Nephron (organoid): ENCODE results near the gene NCAPD3.
"Not testable (repeated sequence)": the region's sequence is repeated elsewhere in the genome, so short reads cannot be mapped to it uniquely, and the experiment has no call there.

Experiments
- H3K27ac Mint-ChIP-seq, 3 experiments: 2 replicates each; pipeline ENCODE4 v1.8.0; 2020; ENCODE audit warnings: mixed read lengths in 3 of 3, mild to moderate bottlenecking in 2 of 3, moderate library complexity in 1 of 3
- H3K27me3 Mint-ChIP-seq: 2 replicates; pipeline ENCODE4 v1.8.0; 2021; ENCODE audit warnings: low read depth, mild to moderate bottlenecking, moderate library complexity, mixed read lengths
- H3K36me3 Mint-ChIP-seq: 2 replicates; pipeline ENCODE4 v1.8.0; 2020; ENCODE audit warnings: low read depth, mixed read lengths
- H3K4me1 Mint-ChIP-seq: 2 replicates; pipeline ENCODE4 v1.8.0; 2020; ENCODE audit warnings: mixed read lengths
- H3K4me3 Mint-ChIP-seq, 3 experiments: 2 replicates each; pipeline ENCODE4 v1.8.0; 2020; ENCODE audit warnings: mild to moderate bottlenecking in 3 of 3, mixed read lengths in 3 of 3, moderate library complexity in 2 of 3
- H3K9me3 Mint-ChIP-seq: 2 replicates; pipeline ENCODE4 v1.8.0; 2020; ENCODE audit warnings: mixed read lengths
- TF ChIP-seq, protein P1 (sequence below), 3 experiments: fragments of 200-600 bp; sonication (generic); IDR thresholded peaks; one replicate each; pipeline ENCODE4 v1.5.0; 2021; ENCODE audit warnings: antibody characterized with exemption in 3 of 3; ENCODE audit not compliant: unreplicated experiment in 3 of 3

The NCAPD3 gene

DNA sequence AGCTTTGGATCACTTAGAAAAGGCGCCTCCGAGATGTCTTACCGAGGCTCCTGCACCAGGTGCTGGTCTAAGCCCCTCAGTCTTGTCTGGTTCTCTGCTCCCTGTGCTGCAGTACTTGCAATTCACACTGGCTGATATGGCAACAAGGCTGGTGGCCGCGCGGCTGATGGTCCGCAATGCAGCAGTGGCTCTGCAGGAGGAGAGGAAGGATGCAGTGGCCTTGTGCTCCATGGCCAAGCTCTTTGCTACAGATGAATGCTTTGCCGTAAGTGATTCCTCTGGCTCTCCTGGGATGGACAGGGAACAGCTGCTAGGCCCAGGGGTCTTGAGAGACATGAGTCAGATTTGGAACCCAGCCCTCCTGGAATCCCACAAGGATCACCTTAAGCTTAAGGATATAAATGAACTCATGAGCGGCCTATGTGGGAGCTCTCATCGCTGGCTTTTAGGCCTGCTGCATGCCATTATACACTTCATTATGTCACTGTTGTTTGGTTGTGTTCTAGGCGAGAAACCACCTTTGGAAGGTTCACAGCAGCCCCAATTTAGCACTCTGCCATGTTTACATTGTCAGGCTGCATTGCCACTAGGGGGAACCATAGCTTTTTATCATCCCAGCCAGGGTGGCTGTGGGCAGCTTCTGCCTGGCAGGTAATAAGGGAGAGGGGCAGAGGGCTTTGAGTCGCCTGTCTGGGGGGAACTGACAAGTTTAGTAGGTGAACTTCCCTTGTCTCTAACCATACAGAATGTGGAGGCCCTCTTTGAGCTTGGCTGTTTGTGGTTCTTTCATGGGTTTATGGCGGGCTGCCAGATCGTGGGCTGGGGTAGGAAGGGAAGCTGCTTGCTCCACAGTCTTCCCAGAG is 38.1 kb upstream of the NCAPD3 start:
- Mint-ChIP-seq H3K27me3 (no peaks in the 10 kb centered on the region), H3K9me3 (no peaks in the 10 kb centered on the region), H3K36me3 (peaks cover 11% of the 10 kb centered on the region), H3K4me1 (no peaks in the 10 kb centered on the region), H3K4me3 (no peak overlapping the region), H3K27ac (no peak overlapping the region)
- TF ChIP-seq, protein P1, sequence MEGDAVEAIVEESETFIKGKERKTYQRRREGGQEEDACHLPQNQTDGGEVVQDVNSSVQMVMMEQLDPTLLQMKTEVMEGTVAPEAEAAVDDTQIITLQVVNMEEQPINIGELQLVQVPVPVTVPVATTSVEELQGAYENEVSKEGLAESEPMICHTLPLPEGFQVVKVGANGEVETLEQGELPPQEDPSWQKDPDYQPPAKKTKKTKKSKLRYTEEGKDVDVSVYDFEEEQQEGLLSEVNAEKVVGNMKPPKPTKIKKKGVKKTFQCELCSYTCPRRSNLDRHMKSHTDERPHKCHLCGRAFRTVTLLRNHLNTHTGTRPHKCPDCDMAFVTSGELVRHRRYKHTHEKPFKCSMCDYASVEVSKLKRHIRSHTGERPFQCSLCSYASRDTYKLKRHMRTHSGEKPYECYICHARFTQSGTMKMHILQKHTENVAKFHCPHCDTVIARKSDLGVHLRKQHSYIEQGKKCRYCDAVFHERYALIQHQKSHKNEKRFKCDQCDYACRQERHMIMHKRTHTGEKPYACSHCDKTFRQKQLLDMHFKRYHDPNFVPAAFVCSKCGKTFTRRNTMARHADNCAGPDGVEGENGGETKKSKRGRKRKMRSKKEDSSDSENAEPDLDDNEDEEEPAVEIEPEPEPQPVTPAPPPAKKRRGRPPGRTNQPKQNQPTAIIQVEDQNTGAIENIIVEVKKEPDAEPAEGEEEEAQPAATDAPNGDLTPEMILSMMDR (IDR thresholded peaks at IDR 0.05; ENCODE audit: unreplicated experiment in 3 of 3), result peak; percentile 36 to 48 (median 40)

DNA sequence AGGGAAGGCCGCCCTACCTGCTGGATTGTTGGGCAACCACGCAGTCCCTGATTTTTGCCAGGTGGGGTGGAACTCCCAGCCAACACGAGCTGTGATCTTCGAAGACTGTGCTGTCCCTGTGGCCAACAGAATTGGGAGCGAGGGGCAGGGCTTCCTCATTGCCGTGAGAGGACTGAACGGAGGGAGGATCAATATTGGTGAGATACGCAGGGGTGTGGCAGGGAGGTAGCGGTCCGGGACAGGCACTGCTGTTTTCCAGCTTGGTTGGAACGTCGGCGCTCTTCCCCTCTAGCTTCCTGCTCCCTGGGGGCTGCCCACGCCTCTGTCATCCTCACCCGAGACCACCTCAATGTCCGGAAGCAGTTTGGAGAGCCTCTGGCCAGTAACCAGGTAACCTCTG is 37.2 kb upstream of the NCAPD3 start:
- H3K4me1 Mint-ChIP-seq, result no peaks in the 10 kb centered on the region
- peaks cover 11% of the 10 kb centered on the region for H3K36me3 Mint-ChIP-seq
- no peak overlapping the region for H3K27ac Mint-ChIP-seq
- H3K27me3 Mint-ChIP-seq, result no peaks in the 10 kb centered on the region
- TF ChIP-seq, protein P1 (IDR thresholded peaks at IDR 0.05; ENCODE audit: unreplicated experiment in 3 of 3), result no peak
- H3K4me3 Mint-ChIP-seq, result no peak overlapping the region
- no peaks in the 10 kb centered on the region for H3K9me3 Mint-ChIP-seq

DNA sequence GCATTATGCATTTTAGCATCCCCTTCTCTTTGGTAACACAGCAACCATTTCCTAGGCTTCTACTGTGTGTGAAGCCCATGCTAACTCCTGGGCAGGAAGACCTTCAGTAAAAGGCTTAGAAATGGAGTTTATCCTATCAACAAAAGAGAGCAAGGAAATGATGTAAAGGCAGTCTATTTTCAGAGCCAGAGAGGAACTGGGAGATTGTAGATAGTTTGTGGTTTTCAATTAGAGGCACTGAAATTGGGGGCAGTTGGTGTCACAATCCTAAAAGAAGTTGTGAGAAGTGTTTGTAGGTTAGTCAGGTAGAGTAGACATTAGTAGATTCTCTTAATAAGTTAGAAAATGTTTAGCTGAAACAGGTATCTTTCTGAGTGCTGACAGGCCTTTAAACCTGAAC is 36.7 kb upstream of the NCAPD3 start:
- Mint-ChIP-seq H3K4me3 (no peak overlapping the region), H3K36me3 (peaks cover 11% of the 10 kb centered on the region), H3K27ac (no peak overlapping the region), H3K27me3 (no peaks in the 10 kb centered on the region), H3K9me3 (no peaks in the 10 kb centered on the region), H3K4me1 (no peaks in the 10 kb centered on the region)
- TF ChIP-seq, protein P1 (IDR thresholded peaks at IDR 0.05; ENCODE audit: unreplicated experiment in 3 of 3), result no peak

DNA sequence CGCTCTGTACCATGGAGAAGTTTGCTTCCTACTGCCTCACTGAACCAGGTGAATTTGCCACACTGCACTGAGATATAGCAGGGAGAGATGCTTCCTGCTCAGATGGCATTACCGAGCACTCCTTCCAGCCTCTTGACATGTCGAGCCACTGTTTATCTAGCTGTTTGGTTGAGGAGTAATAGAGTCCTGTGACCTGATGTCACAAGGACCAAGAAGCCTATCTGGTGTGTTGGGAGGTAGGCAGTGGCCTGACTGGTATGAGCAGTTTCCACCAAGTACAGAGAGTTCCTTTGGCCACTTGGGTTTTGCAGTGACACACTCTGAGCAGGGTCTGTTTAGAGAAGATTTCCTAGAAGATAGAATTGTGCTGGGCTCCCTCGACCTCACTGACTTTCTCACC is 34.8 kb upstream of the NCAPD3 start:
- TF ChIP-seq, protein P1 (IDR thresholded peaks at IDR 0.05; ENCODE audit: unreplicated experiment in 3 of 3), result no peak
- peaks cover 9% of the 10 kb centered on the region for H3K4me1 Mint-ChIP-seq
- H3K27me3 Mint-ChIP-seq, result no peaks in the 10 kb centered on the region
- peaks cover 2% of the 10 kb centered on the region for H3K36me3 Mint-ChIP-seq
- no peak overlapping the region for H3K4me3 Mint-ChIP-seq
- H3K9me3 Mint-ChIP-seq, result no peaks in the 10 kb centered on the region
- no peak overlapping the region for H3K27ac Mint-ChIP-seq

DNA sequence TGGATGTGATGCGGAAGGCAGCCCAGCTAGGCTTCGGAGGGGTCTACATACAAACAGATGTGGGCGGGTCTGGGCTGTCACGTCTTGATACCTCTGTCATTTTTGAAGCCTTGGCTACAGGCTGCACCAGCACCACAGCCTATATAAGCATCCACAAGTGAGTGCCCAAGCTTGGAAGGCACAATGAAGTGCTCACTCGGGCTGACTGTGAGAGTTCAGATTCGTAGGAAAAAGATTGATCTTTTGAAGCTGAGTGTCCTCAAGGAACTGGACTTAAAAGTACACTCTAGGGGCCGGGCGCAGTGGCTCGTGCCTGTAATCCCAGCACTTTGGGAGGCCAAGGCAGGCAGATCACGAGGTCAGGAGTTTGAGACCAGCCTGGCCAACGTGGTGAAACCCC is 33.3 kb upstream of the NCAPD3 start:
- TF ChIP-seq, protein P1 (IDR thresholded peaks at IDR 0.05; ENCODE audit: unreplicated experiment in 3 of 3), result no peak
- no peaks in the 10 kb centered on the region for H3K9me3 Mint-ChIP-seq
- H3K4me1 Mint-ChIP-seq, result peaks cover 20% of the 10 kb centered on the region
- H3K27ac Mint-ChIP-seq, result no peak overlapping the region
- H3K4me3 Mint-ChIP-seq, result peak overlapping the region in 1 of 3 experiments; percentile 55
- no peaks in the 10 kb centered on the region for H3K36me3 Mint-ChIP-seq
- no peaks in the 10 kb centered on the region for H3K27me3 Mint-ChIP-seq

DNA sequence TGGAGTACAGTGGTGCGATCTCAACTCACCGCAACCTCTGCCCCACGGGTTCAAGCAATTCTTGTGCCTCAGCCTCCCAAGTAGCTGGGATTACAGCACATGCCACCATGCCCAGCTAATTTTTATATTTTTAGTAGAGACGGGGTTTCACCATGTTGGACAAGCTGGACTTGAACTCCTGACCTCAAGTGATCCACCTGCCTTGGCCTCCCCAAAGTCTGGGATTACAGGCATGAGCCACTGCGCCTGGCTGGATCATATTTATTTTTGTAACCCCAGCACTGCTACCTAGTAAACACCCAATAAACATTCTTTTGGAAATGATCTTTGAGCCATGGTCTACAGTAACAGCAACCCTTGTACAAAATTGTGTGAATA is 31.4 kb upstream of the NCAPD3 start:
- not testable (repeated sequence) for H3K27me3 Mint-ChIP-seq, H3K36me3 Mint-ChIP-seq, H3K9me3 Mint-ChIP-seq, H3K27ac Mint-ChIP-seq
- Mint-ChIP-seq H3K4me1 (peaks cover 21% of the 10 kb centered on the region), H3K4me3 (peak overlapping the region; percentile 65 to 94 (median 80))
